ENCODE data around the gene FAM229A.

FAM229A gene

GRCh38 chr1:32392325-32392724 is 30.0 kb upstream of the FAM229A start:
- no peak for TF ChIP-seq POLR2A (IDR thresholded peaks at IDR 0.05; ENCODE audit: low read length)
- no peak for TF ChIP-seq GATA1 (IDR thresholded peaks at IDR 0.05; ENCODE audit: low read depth, low read length)
- DNase-seq, result peak; percentile 46 to 63

- DNase-seq, result peak; percentile 94 to 98
- peak; percentile 84 for TF ChIP-seq POLR2A (IDR thresholded peaks at IDR 0.05; ENCODE audit: low read length)
- TF ChIP-seq GATA1 (IDR thresholded peaks at IDR 0.05; ENCODE audit: low read depth, low read length), result peak; percentile 67
These were observed 28.9 kb upstream of the FAM229A start for GRCh38 chr1:32390904-32391870.

- no peak for DNase-seq
- TF ChIP-seq POLR2A (IDR thresholded peaks at IDR 0.05; ENCODE audit: low read length) (no peak), GATA1 (IDR thresholded peaks at IDR 0.05; ENCODE audit: low read depth, low read length) (no peak)
These were observed 26.4 kb upstream of the FAM229A start for GRCh38 chr1:32388641-32389040.

- no peak for DNase-seq
- TF ChIP-seq GATA1 (IDR thresholded peaks at IDR 0.05; ENCODE audit: low read depth, low read length), result no peak
- TF ChIP-seq POLR2A (IDR thresholded peaks at IDR 0.05; ENCODE audit: low read length), result no peak
These were observed 24.5 kb upstream of the FAM229A start for GRCh38 chr1:32386676-32387392.

- no peak for DNase-seq
- no peak for TF ChIP-seq POLR2A (IDR thresholded peaks at IDR 0.05; ENCODE audit: low read length)
- no peak for TF ChIP-seq GATA1 (IDR thresholded peaks at IDR 0.05; ENCODE audit: low read depth, low read length)
These were observed 17.8 kb upstream of the FAM229A start for GRCh38 chr1:32380057-32380456.

GRCh38 chr1:32377541-32378220 is 15.4 kb upstream of the FAM229A start:
- TF ChIP-seq POLR2A (IDR thresholded peaks at IDR 0.05; ENCODE audit: low read length) (no peak), GATA1 (IDR thresholded peaks at IDR 0.05; ENCODE audit: low read depth, low read length) (no peak)
- DNase-seq, result no peak

GRCh38 chr1:32376199-32376598 is 13.9 kb upstream of the FAM229A start:
- no peak for DNase-seq
- no peak for TF ChIP-seq GATA1 (IDR thresholded peaks at IDR 0.05; ENCODE audit: low read depth, low read length)
- TF ChIP-seq POLR2A (IDR thresholded peaks at IDR 0.05; ENCODE audit: low read length), result no peak

GRCh38 chr1:32373996-32374592 is 11.8 kb upstream of the FAM229A start:
- DNase-seq, result no peak
- TF ChIP-seq POLR2A (IDR thresholded peaks at IDR 0.05; ENCODE audit: low read length), result no peak
- TF ChIP-seq GATA1 (IDR thresholded peaks at IDR 0.05; ENCODE audit: low read depth, low read length), result no peak

- no peak for TF ChIP-seq GATA1 (IDR thresholded peaks at IDR 0.05; ENCODE audit: low read depth, low read length)
- TF ChIP-seq POLR2A (IDR thresholded peaks at IDR 0.05; ENCODE audit: low read length), result no peak
- no peak for DNase-seq
These were observed 10.0 kb upstream of the FAM229A start for GRCh38 chr1:32372149-32372756.

GRCh38 chr1:32367912-32368635 is 5.8 kb upstream of the FAM229A start:
- no peak for DNase-seq
- no peak for TF ChIP-seq POLR2A (IDR thresholded peaks at IDR 0.05; ENCODE audit: low read length)
- no peak for TF ChIP-seq GATA1 (IDR thresholded peaks at IDR 0.05; ENCODE audit: low read depth, low read length)

GRCh38 chr1:32365445-32365844 is 3.2 kb upstream of the FAM229A start:
- TF ChIP-seq GATA1 (IDR thresholded peaks at IDR 0.05; ENCODE audit: low read depth, low read length) (no peak), POLR2A (IDR thresholded peaks at IDR 0.05; ENCODE audit: low read length) (no peak)
- DNase-seq, result no peak

GRCh38 chr1:32364836-32365235 is 2.6 kb upstream of the FAM229A start:
- no peak for TF ChIP-seq POLR2A (IDR thresholded peaks at IDR 0.05; ENCODE audit: low read length)
- no peak for TF ChIP-seq GATA1 (IDR thresholded peaks at IDR 0.05; ENCODE audit: low read depth, low read length)
- no peak for DNase-seq

GRCh38 chr1:32363713-32364112 is 1.4 kb upstream of the FAM229A start:
- no peak for DNase-seq
- TF ChIP-seq POLR2A (IDR thresholded peaks at IDR 0.05; ENCODE audit: low read length), result no peak
- no peak for TF ChIP-seq GATA1 (IDR thresholded peaks at IDR 0.05; ENCODE audit: low read depth, low read length)
